K562 (cell line): Measurements from ENCODE around the gene PTPN12. TPM values are rescaled to one million over a fixed set of nuclear protein-coding genes. Genes with fewer than 3 reads are reported as not detected.
"Not testable (repeated sequence)": the region's sequence is repeated elsewhere in the genome, so short reads cannot be mapped to it uniquely, and the experiment has no call there.

Experiments
- ATAC-seq: fragments of 200-7000 bp; cut with Tn5 transposase; 3 replicates; pipeline ENCODE4 v1.9.1; 2020; ENCODE audit warnings: moderate library complexity
- BruUV-seq: library from RNA; stranded (reverse); fragments of 400-500 nt; replicated peaks from 2 replicates; lab custom pipeline; 2021; lab: Mats Ljungman, UMichigan
- CTCF ChIA-PET: fragments of 300-600 bp; formaldehyde crosslinking; extraction: SDS; loops from one replicate; lab custom pipeline; 2021; ENCODE audit warnings: low intra/inter-chr PET ratio; lab: Yijun Ruan, JAX
- POLR2A ChIA-PET: fragments of 300-600, 350-650 bp; sonication (Branson Sonifier 250); formaldehyde crosslinking; extraction: SDS; loops from one replicate; lab custom pipeline; 2021; ENCODE audit warnings: antibody characterized with exemption, inconsistent platforms; lab: Yijun Ruan, JAX
- DNase-seq, 4 experiments: peaks; one replicate each; pipeline versions ENCODE4 v3.0.0 to v3.0.0-alpha.2; 2011 to 2018; ENCODE audit warnings: low spot score in 3 of 4, mixed read lengths in 3 of 4; ENCODE audit errors: extremely low read depth in 1 of 4
- FAIRE-seq: peaks from 2 replicates; lab custom pipeline; 2011; peaks lifted over from hg19 to GRCh38; lab: Jason Lieb, UNC
- H2AFZ ChIP-seq: 2 replicates; pipeline ENCODE4 v1.6.0; 2011; ENCODE audit warnings: low read depth, low read length, control low read depth, inconsistent platforms
- H3K27ac ChIP-seq: fragments of 200-600 bp; 3 replicates; pipeline ENCODE4 v1.8.0; 2011; ENCODE audit warnings: low read depth, mild to moderate bottlenecking, control low read depth, inconsistent platforms, low read length, moderate library complexity, mixed read lengths; ENCODE audit errors: extremely low read depth
- H3K27me3 ChIP-seq, 2 experiments: fragments of 300-600 bp in 1 of 2; 2 replicates in 1 of 2; 3 replicates in 1 of 2; pipeline versions ENCODE4 v1.6.0 to v1.8.0; 2011; ENCODE audit warnings: inconsistent platforms in 2 of 2, low read length in 2 of 2, mild to moderate bottlenecking in 1 of 2, mixed read lengths in 1 of 2, moderate library complexity in 1 of 2; ENCODE audit not compliant: control insufficient read depth in 2 of 2, insufficient read depth in 2 of 2
- H3K36me3 ChIP-seq: fragments of 300-600 bp; 3 replicates; pipeline ENCODE4 v1.8.0; 2011; ENCODE audit warnings: mild to moderate bottlenecking, low read length, inconsistent platforms; ENCODE audit not compliant: control insufficient read depth, insufficient read depth
- H3K4me1 ChIP-seq, 2 experiments: fragments of 200-600 bp in 1 of 2; replicated peaks in 1 of 2; 2 replicates in 1 of 2; 3 replicates in 1 of 2; pipeline versions ENCODE4 v1.5.1 to v1.8.0; 2011; ENCODE audit warnings: inconsistent platforms in 2 of 2, low read length in 2 of 2, mild to moderate bottlenecking in 1 of 2, mixed read lengths in 1 of 2, moderate library complexity in 1 of 2; ENCODE audit not compliant: control insufficient read depth in 2 of 2, insufficient read depth in 2 of 2
- H3K4me2 ChIP-seq: 2 replicates; pipeline ENCODE4 v1.6.1; 2011; ENCODE audit warnings: low read length, control low read depth, inconsistent platforms, mixed read lengths; ENCODE audit not compliant: insufficient read depth
- H3K4me3 ChIP-seq: fragments of 200-600 bp; sonication (generic), shearing (Covaris generic); 2 replicates; pipeline ENCODE4 v1.5.1; 2016; ENCODE audit warnings: control low read depth, inconsistent platforms
- H3K79me2 ChIP-seq: fragments of 200-600 bp; 3 replicates; pipeline ENCODE4 v1.8.0; 2011; ENCODE audit warnings: low read length, inconsistent platforms; ENCODE audit not compliant: control insufficient read depth, insufficient read depth
- H3K9ac ChIP-seq, 2 experiments: 2 replicates each; pipeline versions ENCODE4 v1.6.0 to v1.6.1; 2011; ENCODE audit warnings: low read depth in 2 of 2, low read length in 2 of 2, control low read depth in 1 of 2, inconsistent platforms in 1 of 2, mild to moderate bottlenecking in 1 of 2, mixed read lengths in 1 of 2; ENCODE audit not compliant: insufficient read depth in 1 of 2
- H3K9me1 ChIP-seq: one replicate; pipeline ENCODE4 v1.6.0; 2011; ENCODE audit warnings: inconsistent platforms, mild to moderate bottlenecking, low read length, moderate library complexity; ENCODE audit not compliant: control insufficient read depth, insufficient read depth
- H3K9me3 ChIP-seq: replicated peaks from 2 replicates; pipeline ENCODE4 v1.5.1; 2011; ENCODE audit warnings: low read depth, low read length, inconsistent platforms; ENCODE audit not compliant: control insufficient read depth, insufficient read depth
- H4K20me1 ChIP-seq: replicated peaks from 2 replicates; pipeline ENCODE4 v1.6.1; 2011; ENCODE audit warnings: low read length, inconsistent platforms, mixed read lengths; ENCODE audit not compliant: control insufficient read depth, insufficient read depth
- C11orf30 ChIP-seq: fragments of 450-650 bp; IDR thresholded peaks from 2 replicates; pipeline ENCODE4 v1.6.1; 2016; ENCODE audit warnings: low read depth, mild to moderate bottlenecking
- KHSRP ChIP-seq: fragments of 450-650 bp; IDR thresholded peaks from 2 replicates; pipeline ENCODE4 v1.6.1; 2017
- MLLT1 ChIP-seq, 2 experiments: fragments of 450-650 bp; IDR thresholded peaks; 2 replicates each; pipeline ENCODE4 v1.6.1; 2016
- TCF7L2 ChIP-seq: fragments of 150-350 bp; IDR thresholded peaks from 2 replicates; pipeline ENCODE4 v1.6.1; 2016; ENCODE audit warnings: low read depth, mild to moderate bottlenecking, low read length, moderate library complexity
- ZNF316 ChIP-seq: fragments of 450-650 bp; IDR thresholded peaks from 2 replicates; pipeline ENCODE4 v1.6.1; 2016
- WGBS: fragments of 100-300 bp; shearing (Covaris generic); methylation state at CpG from one replicate; pipeline ENCODE4 v1.1.6; 2016; ENCODE audit warnings: low coverage, mixed read lengths; ENCODE audit not compliant: insufficient coverage; ENCODE audit errors: missing lambda C conversion rate; 5-methylcytosine and 5-hydroxymethylcytosine counted together
- in situ Hi-C: fragments of 300-500 bp; cut with MboI; formaldehyde crosslinking; loops from 4 replicates; pipeline ENCODE4 v1.15.0; 2018; ENCODE audit warnings: inconsistent platforms, mixed read lengths
- intact Hi-C: fragments of 100-400 bp; cut with micrococcal nuclease; formaldehyde crosslinking; loops from 2 replicates; pipeline ENCODE4 v1.14.2; 2022
- polyA plus RNA-seq, 8 experiments: library from polyadenylated mRNA; depleted of rRNA in 4 of 8; stranded (reverse) in 5 of 8; unstranded in 3 of 8; fragments of >200 nt; fragmentation: Nextera tagmentation in 2 of 8; fragmentation: Illumina TruSeq in 1 of 8; extraction: Ambion mirVana in 2 of 8; extraction: Trizol in 1 of 8; gene quantifications; 2 replicates each; pipeline versions ENCODE4 v1.2.1 to v1.2.3, GENCODE V29; 2011 to 2014; ENCODE audit warnings: inconsistent platforms in 1 of 8, missing spikeins in 1 of 8
- total RNA-seq, 7 experiments: library from RNA; depleted of rRNA in 6 of 7; stranded (reverse); fragments of >200 nt in 6 of 7; fragmentation: Illumina TruSeq in 2 of 7; extraction: Trizol in 2 of 7; gene quantifications; 2 replicates each; pipeline versions ENCODE4 v1.2.1 to v1.2.3, GENCODE V29; 2011 to 2021; ENCODE audit warnings: low replicate concordance in 1 of 7

PTPN12 gene
- total and polyA plus RNA-seq, 9 of the 15 experiments (the other 6 are each of a cell fraction or from before 2014, with no cell fraction given) = 15.3 to 79.8 (median 26.6) TPM

GRCh38 chr7:77520261-77520660 lies 16.8 kb upstream of the PTPN12 start:
- no TSS peak for BruUV-seq
- Histone ChIP-seq H3K36me3 (no peaks in the 10 kb centered on the region), H3K4me2 (no peak overlapping the region), H3K4me1 (peaks cover 5 to 13% of the 10 kb centered on the region in 2 experiments; a peak in 4 of 5 replicates), H3K27ac (no peak overlapping the region), H4K20me1 (no peaks in the 10 kb centered on the region), H3K27me3 (no peaks in the 10 kb centered on the region), H3K9me1 (no peaks in the 10 kb centered on the region), H2AFZ (no peak overlapping the region), H3K79me2 (no peaks in the 10 kb centered on the region), H3K9me3 (no peaks in the 10 kb centered on the region), H3K4me3 (no peak overlapping the region), H3K9ac (no peak overlapping the region)
- ATAC-seq (no peak), DNase-seq (no peak), FAIRE-seq (no peak)
- intact Hi-C loops = no loop called here
- ChIA-PET POLR2A (no interaction called here), CTCF (no interaction called here)
- in situ Hi-C loops = no loop called here
- TF ChIP-seq MLLT1 (IDR thresholded peaks at IDR 0.05) (no peak), KHSRP (no peak), TCF7L2 (no peak)
- WGBS = 54% methylated on average over 1 of the region's 1 CpG

- H3K27ac ChIP-seq, intact Hi-C loops, H3K36me3 ChIP-seq, CTCF ChIA-PET, FAIRE-seq, H3K4me2 ChIP-seq, H3K79me2 ChIP-seq, in situ Hi-C loops, POLR2A ChIA-PET, H2AFZ ChIP-seq, H3K4me3 ChIP-seq, H3K9ac ChIP-seq, DNase-seq, H4K20me1 ChIP-seq: not testable (repeated sequence)
- 73% methylated on average over 5 of the region's 5 CpGs for WGBS
- TF ChIP-seq ZNF316 (peak; percentile 76), C11orf30 (peak; percentile 64)
- TF ChIP-seq, all 486 proteins: peak for 2; not testable (repeated sequence) for 484
- H3K4me1 ChIP-seq = peaks cover under 1 to 10% of the 10 kb centered on the region in 2 experiments; a peak in 4 of 5 replicates
- BruUV-seq, H3K27me3 ChIP-seq, ATAC-seq, H3K9me1 ChIP-seq, H3K9me3 ChIP-seq: not testable (repeated sequence)
Measured at GRCh38 chr7:77521537-77521936, 15.6 kb upstream of the PTPN12 start.
